Adrenal gland (tissue), 5 donors: Measurements from ENCODE around the gene ENTPD5.

Experiments
- CTCF ChIP-seq, 6 experiments: fragments of 450-650 bp in 4 of 6; fragments of 200-600 bp in 2 of 6; sonication (generic) in 1 of 6; IDR thresholded peaks; 1 replicate in 5 of 6; 2 replicates in 1 of 6; pipeline versions ENCODE4 v1.5.1 to v1.8.0; 2016 to 2021; ENCODE audit warnings: antibody characterized with exemption in 6 of 6, mild to moderate bottlenecking in 2 of 6, moderate library complexity in 1 of 6
- POLR2A ChIP-seq, 2 donors: fragments of 450-650 bp; IDR thresholded peaks; one replicate each; pipeline ENCODE4 v1.6.1; 2017; ENCODE audit warnings: antibody characterized with exemption in 2 of 2, mild to moderate bottlenecking in 2 of 2, moderate library complexity in 1 of 2
- donor health status: DM: no; HTN: no; CAD: no.

- TF ChIP-seq CTCF (IDR thresholded peaks at IDR 0.05) (no peak), POLR2A (IDR thresholded peaks at IDR 0.05) (no peak)
Observed at GRCh38 chr14:74042296-74042695, 23.2 kb upstream of the ENTPD5 start.
